ENCODE data around the gene EPO. TPM values are rescaled to one million over a fixed set of nuclear protein-coding genes. Genes with fewer than 3 reads are reported as not detected.
"Not testable (repeated sequence)": the region's sequence is repeated elsewhere in the genome, so short reads cannot be mapped to it uniquely, and the experiment has no call there.

The EPO gene
- total RNA-seq, 1 experiment from 2014 or later, result 0.29 TPM

GRCh38 chr7:100693312-100694097 is 26.8 kb upstream of the EPO start:
- no peak for DNase-seq (ENCODE audit: low read depth, low spot score)
- in situ Hi-C loops (cut with HindIII; ENCODE audit: low pct_unique_long_range_greater_than_20kb, low sequenced_read_pairs), result no loop called here

GRCh38 chr7:100694098-100694745 is 26.0 kb upstream of the EPO start, which contains the start of gene GIGYF1:
Gene GIGYF1 (minus strand): TSS chr7:100694250. CDS start chr7:100688238, 6,012 bp downstream.
- in situ Hi-C loops (cut with HindIII; ENCODE audit: low pct_unique_long_range_greater_than_20kb, low sequenced_read_pairs), result no loop called here
- peak; percentile 71 for DNase-seq (ENCODE audit: low read depth, low spot score)

- no peak for DNase-seq (ENCODE audit: low read depth, low spot score)
- in situ Hi-C loops (cut with HindIII; ENCODE audit: low pct_unique_long_range_greater_than_20kb, low sequenced_read_pairs), result no loop called here
Observed at GRCh38 chr7:100696123-100696521, 24.1 kb upstream of the EPO start.

- no peak for DNase-seq (ENCODE audit: low read depth, low spot score)
- in situ Hi-C loops (cut with HindIII; ENCODE audit: low pct_unique_long_range_greater_than_20kb, low sequenced_read_pairs), result no loop called here
Observed at GRCh38 chr7:100699018-100699417, 21.2 kb upstream of the EPO start.

GRCh38 chr7:100701089-100701488 is 19.2 kb upstream of the EPO start:
- in situ Hi-C loops (cut with HindIII; ENCODE audit: low pct_unique_long_range_greater_than_20kb, low sequenced_read_pairs); DNase-seq (ENCODE audit: low read depth, low spot score): not testable (repeated sequence)

- peak; percentile 78 for DNase-seq (ENCODE audit: low read depth, low spot score)
- in situ Hi-C loops (cut with HindIII; ENCODE audit: low pct_unique_long_range_greater_than_20kb, low sequenced_read_pairs), result no loop called here
Observed at GRCh38 chr7:100705320-100705752, 14.9 kb upstream of the EPO start.

GRCh38 chr7:100705753-100706671 is 14.3 kb upstream of the EPO start, which contains the start of gene POP7:
Gene POP7 (plus strand): TSS chr7:100706121. CDS start chr7:100706831, 710 bp downstream.
- in situ Hi-C loops (cut with HindIII; ENCODE audit: low pct_unique_long_range_greater_than_20kb, low sequenced_read_pairs), result no loop called here

GRCh38 chr7:100706672-100707311 is 13.5 kb upstream of the EPO start:
- no peak for DNase-seq (ENCODE audit: low read depth, low spot score)
- in situ Hi-C loops (cut with HindIII; ENCODE audit: low pct_unique_long_range_greater_than_20kb, low sequenced_read_pairs), result no loop called here

More at GRCh38 chr7:100705753-100706671, 14.3 kb upstream of the EPO start, which contains the start of gene POP7:
- DNase-seq (ENCODE audit: low read depth, low spot score), result peak; percentile 99

- in situ Hi-C loops (cut with HindIII; ENCODE audit: low pct_unique_long_range_greater_than_20kb, low sequenced_read_pairs), result no loop called here
- no peak for DNase-seq (ENCODE audit: low read depth, low spot score)
Observed at GRCh38 chr7:100708395-100708794, 11.9 kb upstream of the EPO start.

- in situ Hi-C loops (cut with HindIII; ENCODE audit: low pct_unique_long_range_greater_than_20kb, low sequenced_read_pairs), result no loop called here
- DNase-seq (ENCODE audit: low read depth, low spot score), result no peak
Observed at GRCh38 chr7:100710452-100710851, 9.8 kb upstream of the EPO start.

- DNase-seq (ENCODE audit: low read depth, low spot score), result no peak
- in situ Hi-C loops (cut with HindIII; ENCODE audit: low pct_unique_long_range_greater_than_20kb, low sequenced_read_pairs), result no loop called here
Observed at GRCh38 chr7:100711369-100711768, 8.9 kb upstream of the EPO start.

- in situ Hi-C loops (cut with HindIII; ENCODE audit: low pct_unique_long_range_greater_than_20kb, low sequenced_read_pairs), result no loop called here
- no peak for DNase-seq (ENCODE audit: low read depth, low spot score)
Observed at GRCh38 chr7:100714725-100715124, 5.5 kb upstream of the EPO start.

- DNase-seq (ENCODE audit: low read depth, low spot score); in situ Hi-C loops (cut with HindIII; ENCODE audit: low pct_unique_long_range_greater_than_20kb, low sequenced_read_pairs): not testable (repeated sequence)
Observed at GRCh38 chr7:100717073-100717472, 3.2 kb upstream of the EPO start.

GRCh38 chr7:100719523-100720278 is 567 bp upstream of the EPO start:
- DNase-seq (ENCODE audit: low read depth, low spot score), result peak; percentile 48
- in situ Hi-C loops (cut with HindIII; ENCODE audit: low pct_unique_long_range_greater_than_20kb, low sequenced_read_pairs), result no loop called here

- no peak for DNase-seq (ENCODE audit: low read depth, low spot score)
- in situ Hi-C loops (cut with HindIII; ENCODE audit: low pct_unique_long_range_greater_than_20kb, low sequenced_read_pairs), result no loop called here
Observed at GRCh38 chr7:100720671-100721504, 620 bp downstream of the EPO start.

GRCh38 chr7:100721505-100721812 is 1.2 kb downstream of the EPO start:
- no peak for DNase-seq (ENCODE audit: low read depth, low spot score)
- in situ Hi-C loops (cut with HindIII; ENCODE audit: low pct_unique_long_range_greater_than_20kb, low sequenced_read_pairs), result no loop called here

Data from SK-MEL-5 (cell line).